Activated effector memory CD4-positive, alpha-beta T cell treated with anti-CD3 and anti-CD28 coated beads, Interleukin-2, amount 50 U/mL, for 16 hours (primary cell): ENCODE data around the gene AMACR.

Experiments
- DNase-seq: peaks from one replicate; pipeline ENCODE4 v3.0.0-alpha.2; 2020

The AMACR gene

DNA sequence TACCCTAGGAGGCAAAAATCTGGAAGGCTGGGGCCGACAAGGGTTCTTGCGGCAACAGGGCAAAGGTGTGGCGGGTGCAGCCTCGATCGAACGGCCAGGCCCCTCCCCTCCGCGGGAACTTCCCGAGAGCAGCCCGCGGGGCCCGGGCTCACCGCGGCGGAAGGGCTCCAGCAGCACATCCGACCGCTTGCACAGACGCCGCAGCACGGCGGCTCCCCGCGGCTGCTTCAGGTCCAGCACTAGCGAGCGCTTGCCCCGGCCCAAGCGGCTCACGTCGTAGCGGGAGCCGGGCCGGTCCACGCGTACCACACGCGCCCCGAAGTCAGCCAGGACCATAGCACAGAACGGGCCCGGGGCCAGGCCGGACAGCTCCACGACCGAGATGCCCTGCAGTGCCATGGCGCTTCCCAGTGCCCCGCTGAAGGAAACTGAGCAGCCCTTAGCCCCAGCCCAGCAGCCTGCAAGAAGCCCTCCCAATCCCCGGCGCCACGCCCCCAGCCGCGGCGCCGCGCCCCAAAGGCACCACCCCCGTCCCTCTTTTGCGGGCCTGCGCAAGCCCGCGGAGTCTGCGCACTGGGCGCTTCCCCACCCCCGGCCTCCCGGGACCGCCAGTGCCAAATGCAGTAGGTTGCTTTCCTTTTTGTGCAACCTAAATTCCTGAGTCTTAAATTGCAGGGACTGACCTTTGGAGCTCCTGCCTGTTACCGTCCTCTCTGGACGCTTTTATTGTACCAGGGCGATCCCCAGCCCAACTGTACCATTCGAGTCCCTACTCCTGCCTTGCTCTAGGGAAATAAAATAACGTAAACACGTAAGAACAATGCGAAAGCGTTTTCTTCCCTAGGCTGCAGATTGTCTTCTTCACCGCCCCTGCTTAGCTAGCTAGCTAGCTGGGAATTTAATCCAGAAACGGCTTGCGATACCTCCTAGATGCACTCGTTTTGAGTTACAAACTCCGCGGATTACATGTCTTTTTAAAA lies at the start of gene AMACR:
AMACR (minus strand) TSS at position 430 of the 980 bp plus-strand sequence; CDS start at position 399, 31 bp downstream.
- peak; percentile 96 for DNase-seq

DNA sequence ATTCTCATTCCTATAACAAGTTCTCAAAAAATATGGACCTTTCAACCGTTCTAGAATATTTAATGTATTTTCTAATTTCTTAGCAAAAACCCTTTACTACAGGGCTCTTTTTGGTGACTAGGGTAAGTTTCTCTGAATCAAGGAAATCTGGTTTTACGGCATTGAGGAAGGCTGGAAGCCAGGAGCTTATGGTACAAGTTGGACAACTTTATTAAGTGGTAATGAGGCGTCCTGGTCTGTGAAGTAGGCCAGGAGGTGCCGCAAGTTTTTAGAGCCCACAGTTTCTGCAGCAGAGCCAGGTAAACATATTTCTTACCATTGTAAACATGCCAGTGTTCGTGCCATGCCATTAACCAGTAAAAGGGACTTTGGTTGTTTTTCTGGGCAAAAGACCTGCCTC lies 49.7 kb upstream of the AMACR start:
- no peak for DNase-seq

GRCh38 chr5:34057118-34057517 lies 49.3 kb upstream of the AMACR start:
- no peak for DNase-seq

GRCh38 chr5:34055667-34056066 lies 47.8 kb upstream of the AMACR start:
- DNase-seq: no peak

- DNase-seq: no peak
Measured at GRCh38 chr5:34054400-34054729, 46.5 kb upstream of the AMACR start.

GRCh38 chr5:34053571-34054399 lies 45.9 kb upstream of the AMACR start:
- no peak for DNase-seq

DNA sequence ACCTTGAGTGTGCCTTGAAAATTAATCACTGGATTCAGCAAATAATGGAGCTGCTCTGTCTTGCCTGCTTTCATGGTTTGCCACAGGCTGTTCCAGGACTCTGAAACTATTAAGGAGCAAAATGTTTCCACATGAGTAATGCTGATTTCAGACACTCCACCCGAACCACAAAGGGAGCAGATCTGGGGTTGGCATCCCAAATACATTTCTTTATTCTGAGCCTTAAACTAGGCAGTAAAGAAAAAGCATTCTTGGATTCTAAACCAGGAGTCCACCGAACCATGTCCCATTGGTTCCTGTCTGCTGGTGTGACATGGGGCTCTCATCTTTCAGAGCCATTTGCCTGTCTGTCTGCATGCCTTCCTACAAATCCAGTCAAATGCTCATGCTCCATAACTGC lies 45.3 kb upstream of the AMACR start:
- DNase-seq: no peak

DNA sequence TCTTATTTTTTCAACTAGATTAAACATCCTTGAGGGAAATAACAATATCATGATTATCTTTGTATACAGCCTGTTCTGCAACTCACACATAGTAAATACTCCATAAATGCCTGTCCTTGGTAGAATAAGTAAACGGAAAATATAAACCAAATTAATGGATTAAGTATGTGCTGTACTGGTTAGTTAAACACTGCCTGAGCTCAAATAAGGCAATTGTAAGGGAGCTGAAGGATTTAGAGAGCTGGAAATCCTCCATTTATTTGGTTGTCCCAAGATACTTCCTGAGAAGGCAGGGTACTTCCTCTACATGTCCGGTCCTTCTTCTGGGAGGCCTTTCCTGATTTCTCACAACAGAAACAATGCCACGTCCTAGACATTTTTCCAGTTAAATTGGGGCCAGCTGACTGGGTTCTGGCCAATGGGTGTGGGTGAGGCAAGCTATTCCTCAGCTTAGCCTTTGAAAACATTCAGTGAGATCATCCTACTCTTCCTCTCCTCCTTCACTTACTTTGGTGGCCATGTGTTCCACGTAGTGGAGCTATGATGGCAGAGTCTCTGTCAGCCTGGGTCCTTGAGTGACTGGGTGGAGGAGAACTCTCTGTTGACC lies 43.6 kb upstream of the AMACR start:
- DNase-seq: no peak

GRCh38 chr5:34047774-34048572 lies 40.1 kb upstream of the AMACR start:
- no peak for DNase-seq

- DNase-seq: no peak
Measured at GRCh38 chr5:34047143-34047542, 39.3 kb upstream of the AMACR start.

DNA sequence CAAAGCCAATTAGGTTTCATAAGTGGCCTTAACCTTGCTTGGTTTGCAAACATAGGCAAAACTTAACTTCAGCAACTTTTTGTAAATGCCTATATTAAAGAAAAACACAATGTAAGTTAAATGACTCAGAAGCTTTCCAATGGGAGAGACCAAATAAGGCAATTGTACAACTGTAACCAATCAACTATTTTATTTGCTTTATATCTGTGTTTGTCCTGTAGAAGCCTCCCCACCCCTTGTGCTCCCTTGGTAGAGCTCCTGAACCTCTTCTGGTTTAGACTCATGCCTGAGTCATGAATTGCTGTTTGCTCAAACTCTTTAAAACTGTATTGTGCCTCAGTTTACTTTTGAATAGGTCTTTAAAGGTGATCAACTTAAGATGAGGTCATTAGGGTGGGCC lies 38.1 kb upstream of the AMACR start:
- no peak for DNase-seq

- no peak for DNase-seq
Measured at GRCh38 chr5:34045023-34045422, 37.2 kb upstream of the AMACR start.

- no peak for DNase-seq
Measured at GRCh38 chr5:34043099-34043876, 35.4 kb upstream of the AMACR start, which contains the start of gene C1QTNF3. C1QTNF3 (minus strand) TSS chr5:34043213; CDS start chr5:34043125, 88 bp downstream.

- no peak for DNase-seq
Measured at GRCh38 chr5:34042321-34042720, 34.5 kb upstream of the AMACR start.

DNA sequence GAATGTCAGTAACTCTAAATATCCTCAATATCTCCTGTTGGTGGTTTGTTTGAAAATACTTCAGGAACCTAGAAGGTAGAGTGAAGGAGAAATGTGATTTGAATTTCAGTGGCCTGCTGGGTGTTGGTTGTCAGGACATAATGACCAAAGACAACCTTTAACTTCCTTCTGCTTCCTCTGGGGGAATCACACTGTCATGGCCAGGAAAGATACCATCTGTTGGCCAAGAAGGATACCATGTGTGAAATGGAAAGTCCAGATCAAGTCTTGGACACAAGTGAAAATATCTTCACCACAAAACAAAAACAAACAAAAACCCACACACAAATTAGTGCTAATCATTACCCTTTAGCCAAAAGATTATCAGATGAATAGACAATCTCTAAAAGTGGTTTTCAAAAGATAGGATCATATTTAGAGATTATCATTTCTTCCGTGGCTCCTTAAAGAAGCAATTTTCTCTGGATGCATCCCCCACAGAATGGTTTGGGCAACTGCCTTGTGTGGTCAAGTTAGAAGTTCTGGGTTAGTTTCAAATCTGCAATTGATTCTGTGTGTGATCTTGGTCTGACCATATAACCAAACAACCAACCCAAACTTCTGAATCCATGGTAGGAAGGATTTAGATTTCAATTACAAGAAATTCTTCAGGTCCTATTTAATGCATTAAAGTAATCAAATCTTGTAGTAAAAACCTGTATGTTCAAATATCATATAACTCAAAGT lies 33.6 kb upstream of the AMACR start:
- DNase-seq: no peak

DNA sequence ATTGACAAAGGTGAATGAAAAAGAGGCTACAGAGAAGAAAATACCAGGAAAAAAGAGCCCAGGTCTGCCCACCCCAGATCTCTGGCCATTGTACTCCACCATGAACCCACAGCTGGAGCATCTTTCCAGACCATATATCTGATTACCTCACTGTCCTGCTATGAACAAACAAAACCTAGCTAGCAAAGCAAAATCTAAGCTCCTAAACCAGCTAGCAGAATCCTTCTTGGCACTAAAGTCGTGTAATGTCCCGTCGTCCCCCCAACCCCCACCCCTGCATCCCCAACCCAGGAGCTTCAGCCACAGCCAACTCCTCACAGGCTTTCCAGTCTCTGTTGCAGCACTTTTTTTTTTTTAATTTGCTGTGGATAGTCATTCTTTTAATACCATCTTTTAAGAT lies 32.6 kb upstream of the AMACR start:
- no peak for DNase-seq

- no peak for DNase-seq
Measured at GRCh38 chr5:34039398-34040157, 31.7 kb upstream of the AMACR start.

GRCh38 chr5:34038838-34039237 lies 31.0 kb upstream of the AMACR start:
- no peak for DNase-seq

DNA sequence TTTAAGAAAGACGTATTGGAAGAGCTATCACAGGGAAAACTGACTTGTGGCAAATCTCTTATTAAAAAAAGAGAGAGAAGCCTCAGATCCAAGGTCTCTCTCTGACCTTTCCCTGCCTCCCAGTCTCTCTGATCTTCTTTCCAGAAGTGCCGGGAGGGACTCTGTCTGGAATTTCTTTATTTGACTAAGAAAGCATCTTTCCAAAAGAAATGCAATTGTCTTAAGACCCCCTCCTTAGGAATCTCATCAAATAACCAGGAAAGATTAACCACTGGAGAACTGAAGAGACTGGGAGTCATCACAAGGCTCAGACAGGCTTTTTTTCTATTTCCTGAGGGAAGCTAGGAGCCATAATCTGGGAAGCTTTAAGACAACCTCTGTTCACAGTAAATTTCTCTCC lies 30.5 kb upstream of the AMACR start:
- no peak for DNase-seq

DNA sequence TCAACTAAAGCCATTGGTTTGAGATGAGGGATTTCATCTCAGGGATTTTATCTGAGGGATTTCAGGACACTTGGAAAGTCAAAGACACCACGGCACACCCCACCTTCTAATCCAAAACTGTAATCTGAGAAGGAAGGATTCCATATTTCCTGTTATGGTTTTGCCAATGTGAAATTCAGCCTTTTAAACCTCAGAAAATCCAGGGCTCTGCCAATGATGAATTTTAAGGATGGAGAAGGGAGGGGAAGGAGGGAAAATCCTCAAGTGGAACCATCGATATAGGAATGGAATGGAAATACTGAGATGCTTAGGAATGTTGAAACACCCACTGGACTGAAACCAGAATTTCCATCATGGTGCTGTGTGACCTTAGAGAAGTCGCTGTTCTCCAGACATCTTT lies 29.9 kb upstream of the AMACR start:
- DNase-seq: no peak
